HEK293 (cell line): Measurements from ENCODE around the gene PLOD2.

Experiments
- CTCF ChIA-PET: fragments of 350-600 bp; formaldehyde crosslinking; extraction: SDS; loops from one replicate; lab custom pipeline; 2021; ENCODE audit warnings: antibody characterized with exemption; lab: Yijun Ruan, JAX
- POLR2A ChIA-PET: fragments of 300-600 bp; formaldehyde crosslinking; extraction: SDS; loops from one replicate; lab custom pipeline; 2020; ENCODE audit warnings: antibody characterized with exemption, inconsistent platforms; lab: Yijun Ruan, JAX
- H3K27ac ChIP-seq: fragments of 200-500 bp; sonication (Bioruptor generic); 2 replicates; pipeline ENCODE4 v1.5.1; 2014; ENCODE audit warnings: low read depth, low read length, control low read depth, inconsistent platforms; ENCODE audit errors: extremely low read depth
- H3K36me3 ChIP-seq, 2 experiments: fragments of 200-500 bp in 1 of 2; sonication (Bioruptor generic) in 1 of 2; 1 replicate in 1 of 2; 2 replicates in 1 of 2; pipeline ENCODE4 v1.5.1; 2014 to 2017; ENCODE audit warnings: inconsistent platforms in 2 of 2, low read length in 2 of 2; ENCODE audit not compliant: control insufficient read depth in 2 of 2, insufficient read depth in 1 of 2
- H3K4me1 ChIP-seq: fragments of 200-500 bp; sonication (Bioruptor generic); 2 replicates; pipeline ENCODE4 v1.5.1; 2014; ENCODE audit warnings: mild to moderate bottlenecking, low read length, inconsistent platforms; ENCODE audit not compliant: control insufficient read depth, insufficient read depth
- H3K4me3 ChIP-seq: 2 replicates; pipeline ENCODE4 v1.5.1; 2011; ENCODE audit warnings: low read depth, mild to moderate bottlenecking, control low read depth, low read length, moderate library complexity
- H3K9me3 ChIP-seq: fragments of 200-500 bp; sonication (Bioruptor generic); 2 replicates; pipeline ENCODE4 v1.5.1; 2014; ENCODE audit warnings: low read depth, low read length, inconsistent platforms; ENCODE audit not compliant: control insufficient read depth, insufficient read depth
- GLIS1 ChIP-seq: fragments of 450-650 bp; formaldehyde crosslinking; IDR thresholded peaks from 2 replicates; pipeline ENCODE4 v1.5.1; 2016; ENCODE audit warnings: missing biosample characterization, missing genetic modification characterization
- IKZF3 ChIP-seq: fragments of 450-650 bp; IDR thresholded peaks from 2 replicates; pipeline ENCODE4 v1.5.0; 2018; ENCODE audit warnings: missing biosample characterization, mild to moderate bottlenecking, missing genetic modification characterization, moderate library complexity
- MEIS1 ChIP-seq: sonication (generic); formaldehyde crosslinking; IDR thresholded peaks from 2 replicates; pipeline ENCODE4 v1.8.1; 2022; ENCODE audit warnings: missing genetic modification reagents, mild to moderate bottlenecking, borderline replicate concordance
- REPIN1 ChIP-seq: fragments of 450-650 bp; formaldehyde crosslinking; IDR thresholded peaks from 2 replicates; pipeline ENCODE4 v1.5.1; 2017; ENCODE audit warnings: missing biosample characterization, missing genetic modification characterization, low read depth
- SP2 ChIP-seq: fragments of 450-650 bp; formaldehyde crosslinking; IDR thresholded peaks from 2 replicates; pipeline ENCODE4 v1.5.1; 2016; ENCODE audit warnings: missing biosample characterization, missing genetic modification characterization
- TCF7L2 ChIP-seq: IDR thresholded peaks from 2 replicates; pipeline ENCODE4 v1.6.1; 2011; ENCODE audit warnings: low read depth, mild to moderate bottlenecking, inconsistent platforms, low read length, moderate library complexity, borderline replicate concordance
- TRIM28 ChIP-seq: IDR thresholded peaks from 2 replicates; pipeline ENCODE4 v1.6.1; 2011; ENCODE audit warnings: low read length, control low read depth, borderline replicate concordance
- ZBTB11 ChIP-seq: fragments of 450-650 bp; formaldehyde crosslinking; conservative IDR thresholded peaks from 2 replicates; pipeline ENCODE4 v1.5.1; 2016; ENCODE audit warnings: low read depth, missing biosample characterization, missing genetic modification characterization
- ZBTB48 ChIP-seq: fragments of 450-650 bp; formaldehyde crosslinking; IDR thresholded peaks from 2 replicates; pipeline ENCODE4 v1.5.1; 2016; ENCODE audit warnings: missing biosample characterization, missing genetic modification characterization
- ZBTB8A ChIP-seq: fragments of 450-650 bp; formaldehyde crosslinking; IDR thresholded peaks from 2 replicates; pipeline ENCODE4 v1.5.1; 2016; ENCODE audit warnings: missing biosample characterization, missing genetic modification characterization
- ZFHX2 ChIP-seq: fragments of 450-650 bp; formaldehyde crosslinking; conservative IDR thresholded peaks from 2 replicates; pipeline ENCODE4 v1.5.1; 2016; ENCODE audit warnings: missing biosample characterization, missing genetic modification characterization
- ZFP37 ChIP-seq: fragments of 450-650 bp; formaldehyde crosslinking; IDR thresholded peaks from 2 replicates; pipeline ENCODE4 v1.5.1; 2016; ENCODE audit warnings: missing biosample characterization, missing genetic modification characterization
- ZFP69B ChIP-seq: fragments of 450-650 bp; formaldehyde crosslinking; IDR thresholded peaks from 2 replicates; pipeline ENCODE4 v1.5.1; 2016; ENCODE audit warnings: missing biosample characterization, missing genetic modification characterization
- ZNF280D ChIP-seq: fragments of 450-650 bp; formaldehyde crosslinking; IDR thresholded peaks from 2 replicates; pipeline ENCODE4 v1.5.1; 2016; ENCODE audit warnings: missing biosample characterization, missing genetic modification characterization
- ZNF341 ChIP-seq: fragments of 450-650 bp; formaldehyde crosslinking; IDR thresholded peaks from 2 replicates; pipeline ENCODE4; 2016; ENCODE audit warnings: low read depth, missing biosample characterization, missing genetic modification characterization
- ZNF350 ChIP-seq: fragments of 450-650 bp; formaldehyde crosslinking; IDR thresholded peaks from 2 replicates; pipeline ENCODE4 v1.5.0; 2017; ENCODE audit warnings: missing biosample characterization, mild to moderate bottlenecking, missing genetic modification characterization
- ZNF394 ChIP-seq: fragments of 450-650 bp; formaldehyde crosslinking; IDR thresholded peaks from 2 replicates; pipeline ENCODE4 v1.5.1; 2016; ENCODE audit warnings: missing biosample characterization, missing genetic modification characterization, mild to moderate bottlenecking, moderate library complexity, borderline replicate concordance
- ZNF561 ChIP-seq: fragments of 450-650 bp; IDR thresholded peaks from 2 replicates; pipeline ENCODE4 v1.5.1; 2018; ENCODE audit warnings: missing biosample characterization, missing genetic modification characterization, borderline replicate concordance
- ZNF624 ChIP-seq: fragments of 450-650 bp; formaldehyde crosslinking; IDR thresholded peaks from 2 replicates; pipeline ENCODE4 v1.5.1; 2017; ENCODE audit warnings: missing biosample characterization, missing genetic modification characterization
- ZNF692 ChIP-seq: fragments of 450-650 bp; formaldehyde crosslinking; IDR thresholded peaks from 2 replicates; pipeline ENCODE4 v1.5.1; 2016; ENCODE audit warnings: missing biosample characterization, missing genetic modification characterization
- ZSCAN30 ChIP-seq: fragments of 450-650 bp; IDR thresholded peaks from 2 replicates; pipeline ENCODE4 v1.5.1; 2018; ENCODE audit warnings: missing biosample characterization, mild to moderate bottlenecking, missing genetic modification characterization, moderate library complexity
- TF ChIP-seq, protein P1 (sequence below): fragments of 450-650 bp; formaldehyde crosslinking; IDR thresholded peaks from 2 replicates; pipeline ENCODE4 v1.5.1; 2016; ENCODE audit warnings: missing biosample characterization, missing genetic modification characterization

Gene PLOD2

DNA sequence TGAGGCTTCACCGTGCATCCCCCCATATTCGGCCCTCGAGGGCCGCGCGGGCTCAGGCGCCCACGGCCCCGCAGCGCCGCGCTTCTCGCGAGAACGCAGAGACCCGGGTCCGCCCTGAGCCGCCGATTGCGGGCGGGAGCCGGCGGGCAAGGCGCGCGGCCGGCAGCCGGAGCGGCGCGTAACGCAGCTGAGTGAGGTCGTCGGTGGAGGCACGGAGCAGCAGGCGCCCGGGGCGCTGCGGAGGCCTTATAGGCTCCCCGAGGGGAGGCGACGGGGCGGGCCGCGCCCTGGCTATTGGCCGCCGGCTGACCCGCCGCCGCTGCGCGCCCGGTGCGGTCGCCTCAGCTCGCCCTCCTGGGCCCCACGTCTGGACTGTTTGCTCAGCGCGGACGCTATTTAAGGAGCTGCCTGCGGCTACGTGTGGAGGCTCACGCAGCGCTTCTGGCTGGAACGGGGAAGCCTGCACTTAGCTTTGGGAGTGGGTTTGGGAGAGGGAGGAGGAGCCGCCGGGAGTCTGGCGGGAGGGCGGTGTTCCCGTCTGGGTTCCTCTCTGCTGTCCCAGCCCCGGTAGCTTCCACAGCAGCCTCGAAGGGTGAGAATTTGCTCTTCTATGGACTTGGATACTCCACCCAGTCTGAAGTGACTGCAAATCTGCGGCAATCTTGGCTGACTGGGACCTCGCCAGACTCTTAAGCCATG is at the start of gene PLOD2:
Gene PLOD2 (minus strand): TSS at position 221 of the 699 bp plus-strand sequence. CDS start 195 bp downstream, at position 26.
- ChIA-PET POLR2A (interaction anchor here (1.1 to 1.4 kb wide), 2 partner anchors 9 to 96 kb away, joined by 3 to 4 read pairs; no protein-coding TSS in a partner anchor), CTCF (interaction anchor here (0.7 to 2.8 kb wide), 4 partner anchors 23 to 96 kb away, joined by 3 to 9 read pairs (median 6); no protein-coding TSS in a partner anchor)
- 0 out of 2 replicates have a peak, but pooled peaks have one; percentile 77 for TF ChIP-seq TRIM28
- TF ChIP-seq ZFP37, result 0 out of 2 replicates have a peak, but pooled peaks have one; percentile 3
- peak; percentile 63 for TF ChIP-seq IKZF3 (tag by site-specific recombination)
- peak; percentile 64; the same call in 1 of the 2 replicates for TF ChIP-seq ZBTB8A (tag by site-specific recombination)
- peak; percentile 96 for TF ChIP-seq ZNF341 (tag by site-specific recombination)
- TF ChIP-seq ZBTB48 (tag by site-specific recombination), result no peak
- TF ChIP-seq ZNF350, result no peak
- TF ChIP-seq ZBTB11, result 0 out of 2 replicates have a peak, but pooled peaks have one; percentile 12
- TF ChIP-seq ZNF692 (tag by site-specific recombination), result peak; percentile 80
- no peak for TF ChIP-seq ZNF624 (tag by site-specific recombination)
- peak; percentile 39 for TF ChIP-seq GLIS1
- TF ChIP-seq, protein P1, sequence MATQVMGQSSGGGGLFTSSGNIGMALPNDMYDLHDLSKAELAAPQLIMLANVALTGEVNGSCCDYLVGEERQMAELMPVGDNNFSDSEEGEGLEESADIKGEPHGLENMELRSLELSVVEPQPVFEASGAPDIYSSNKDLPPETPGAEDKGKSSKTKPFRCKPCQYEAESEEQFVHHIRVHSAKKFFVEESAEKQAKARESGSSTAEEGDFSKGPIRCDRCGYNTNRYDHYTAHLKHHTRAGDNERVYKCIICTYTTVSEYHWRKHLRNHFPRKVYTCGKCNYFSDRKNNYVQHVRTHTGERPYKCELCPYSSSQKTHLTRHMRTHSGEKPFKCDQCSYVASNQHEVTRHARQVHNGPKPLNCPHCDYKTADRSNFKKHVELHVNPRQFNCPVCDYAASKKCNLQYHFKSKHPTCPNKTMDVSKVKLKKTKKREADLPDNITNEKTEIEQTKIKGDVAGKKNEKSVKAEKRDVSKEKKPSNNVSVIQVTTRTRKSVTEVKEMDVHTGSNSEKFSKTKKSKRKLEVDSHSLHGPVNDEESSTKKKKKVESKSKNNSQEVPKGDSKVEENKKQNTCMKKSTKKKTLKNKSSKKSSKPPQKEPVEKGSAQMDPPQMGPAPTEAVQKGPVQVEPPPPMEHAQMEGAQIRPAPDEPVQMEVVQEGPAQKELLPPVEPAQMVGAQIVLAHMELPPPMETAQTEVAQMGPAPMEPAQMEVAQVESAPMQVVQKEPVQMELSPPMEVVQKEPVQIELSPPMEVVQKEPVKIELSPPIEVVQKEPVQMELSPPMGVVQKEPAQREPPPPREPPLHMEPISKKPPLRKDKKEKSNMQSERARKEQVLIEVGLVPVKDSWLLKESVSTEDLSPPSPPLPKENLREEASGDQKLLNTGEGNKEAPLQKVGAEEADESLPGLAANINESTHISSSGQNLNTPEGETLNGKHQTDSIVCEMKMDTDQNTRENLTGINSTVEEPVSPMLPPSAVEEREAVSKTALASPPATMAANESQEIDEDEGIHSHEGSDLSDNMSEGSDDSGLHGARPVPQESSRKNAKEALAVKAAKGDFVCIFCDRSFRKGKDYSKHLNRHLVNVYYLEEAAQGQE, result no peak
- peak; percentile 11; the same call in 1 of the 2 replicates for TF ChIP-seq ZFHX2 (tag by site-specific recombination)
- TF ChIP-seq SP2 (tag by site-specific recombination), result peak; percentile 5
- no peak for TF ChIP-seq TCF7L2
- peak; percentile 5; the same call in 1 of the 2 replicates for TF ChIP-seq ZNF561 (tag by site-specific recombination)
- TF ChIP-seq REPIN1 (tag by site-specific recombination), result no peak
- peak; percentile 35; the same call in 1 of the 2 replicates for TF ChIP-seq ZNF394 (tag by site-specific recombination)
- 0 out of 2 replicates have a peak, but pooled peaks have one; percentile 26 for TF ChIP-seq ZFP69B (tag by site-specific recombination)
- TF ChIP-seq MEIS1, result no peak
- no peak for TF ChIP-seq ZNF280D (tag by site-specific recombination)
- TF ChIP-seq ZSCAN30 (tag by site-specific recombination), result 0 out of 2 replicates have a peak, but pooled peaks have one; percentile 28

More for the DNA sequence above, at the start of gene PLOD2:
- H3K36me3 ChIP-seq, result no peaks in the 10 kb centered on the region
- peak within 1 kb of the TSS; percentile 81 for H3K4me3 ChIP-seq
- H3K4me1 ChIP-seq, result peaks cover 11% of the 10 kb centered on the region; the same call in 1 of the 2 replicates
- H3K27ac ChIP-seq, result peak within 1 kb of the TSS; percentile 91
- H3K9me3 ChIP-seq, result no peaks in the 10 kb centered on the region
